Caco-2 (cell line): Measurements from ENCODE around the gene IL1RAPL2. TPM values are rescaled to one million over a fixed set of nuclear protein-coding genes. Genes with fewer than 3 reads are reported as not detected.

Experiments
- BruUV-seq: library from RNA; stranded (reverse); fragments of 400-500 nt; replicated peaks from 2 replicates; lab custom pipeline; 2021; lab: Mats Ljungman, UMichigan
- CTCF ChIA-PET: fragments of 300-600 bp; sonication (Branson Sonifier 250); formaldehyde crosslinking; loops from one replicate; lab custom pipeline; 2022; ENCODE audit warnings: antibody characterized with exemption; lab: Charles Lee
- POLR2A ChIA-PET: fragments of 300-600 bp; sonication (Branson Sonifier 250); formaldehyde crosslinking; loops from one replicate; lab custom pipeline; 2022; ENCODE audit warnings: antibody characterized with exemption; lab: Charles Lee
- DNase-seq, 2 experiments: peaks; one replicate each; pipeline versions ENCODE4 v3.0.0 to v3.0.0-alpha.2; 2020 to 2022
- H3K27me3 ChIP-seq: replicated peaks from 2 replicates; pipeline ENCODE4 v1.6.0; 2011; ENCODE audit warnings: low read length; ENCODE audit not compliant: control insufficient read depth, insufficient read depth
- H3K36me3 ChIP-seq: 2 replicates; pipeline ENCODE4 v1.5.1; 2011; ENCODE audit warnings: low read length; ENCODE audit not compliant: control insufficient read depth, insufficient read depth
- H3K4me1 ChIP-seq: fragments of 250-450 bp; sonication (Bioruptor Pico); 2 replicates; pipeline ENCODE4 v1.5.1; 2020; ENCODE audit warnings: mild to moderate bottlenecking
- H3K4me3 ChIP-seq: 2 replicates; pipeline ENCODE4 v1.5.1; 2011; ENCODE audit warnings: low read depth, mild to moderate bottlenecking, control low read depth, low read length
- H3K9me3 ChIP-seq: fragments of 250-450 bp; sonication (Bioruptor Pico); 2 replicates; pipeline ENCODE4 v1.5.1; 2020; ENCODE audit warnings: mild to moderate bottlenecking, moderate library complexity
- H3K27ac Mint-ChIP-seq: one replicate; pipeline ENCODE4 v1.8.0; 2022; ENCODE audit warnings: mixed read lengths; ENCODE audit not compliant: unreplicated experiment
- H3K27me3 Mint-ChIP-seq: one replicate; pipeline ENCODE4 v1.8.0; 2022; ENCODE audit warnings: mixed read lengths; ENCODE audit not compliant: insufficient read depth, unreplicated experiment
- H3K36me3 Mint-ChIP-seq: one replicate; pipeline ENCODE4 v1.8.0; 2022; ENCODE audit warnings: mild to moderate bottlenecking, mixed read lengths; ENCODE audit not compliant: insufficient read depth, unreplicated experiment
- H3K4me1 Mint-ChIP-seq: one replicate; pipeline ENCODE4 v1.8.0; 2022; ENCODE audit warnings: low read depth, mixed read lengths; ENCODE audit not compliant: unreplicated experiment
- H3K4me3 Mint-ChIP-seq: one replicate; pipeline ENCODE4 v1.8.0; 2022; ENCODE audit warnings: mild to moderate bottlenecking, moderate library complexity, mixed read lengths; ENCODE audit not compliant: unreplicated experiment
- H3K9me3 Mint-ChIP-seq: one replicate; pipeline ENCODE4 v1.8.0; 2022; ENCODE audit warnings: mixed read lengths; ENCODE audit not compliant: unreplicated experiment
- intact Hi-C: fragments of 100-400 bp; cut with micrococcal nuclease; formaldehyde crosslinking; loops from one replicate; pipeline ENCODE4 v1.10.0; 2022; ENCODE audit not compliant: unreplicated experiment
- total RNA-seq: library from RNA; stranded (reverse); gene quantifications from 2 replicates; pipeline ENCODE4 v1.2.3, GENCODE V29; 2022
- TF ChIP-seq, protein P1 (sequence below), 2 experiments: fragments of 200-600 bp in 1 of 2; IDR thresholded peaks; 1 replicate in 1 of 2; 2 replicates in 1 of 2; pipeline versions ENCODE4 v1.5.1 to v1.8.0; 2011 to 2022; ENCODE audit warnings: antibody characterized with exemption in 1 of 2, control low read depth in 1 of 2, inconsistent platforms in 1 of 2, low read depth in 1 of 2, low read length in 1 of 2, mild to moderate bottlenecking in 1 of 2, moderate library complexity in 1 of 2; ENCODE audit not compliant: insufficient read depth in 1 of 2, severe bottlenecking in 1 of 2, unreplicated experiment in 1 of 2

Gene IL1RAPL2
- total RNA-seq, 1 experiment from 2014 or later = not detected

DNA sequence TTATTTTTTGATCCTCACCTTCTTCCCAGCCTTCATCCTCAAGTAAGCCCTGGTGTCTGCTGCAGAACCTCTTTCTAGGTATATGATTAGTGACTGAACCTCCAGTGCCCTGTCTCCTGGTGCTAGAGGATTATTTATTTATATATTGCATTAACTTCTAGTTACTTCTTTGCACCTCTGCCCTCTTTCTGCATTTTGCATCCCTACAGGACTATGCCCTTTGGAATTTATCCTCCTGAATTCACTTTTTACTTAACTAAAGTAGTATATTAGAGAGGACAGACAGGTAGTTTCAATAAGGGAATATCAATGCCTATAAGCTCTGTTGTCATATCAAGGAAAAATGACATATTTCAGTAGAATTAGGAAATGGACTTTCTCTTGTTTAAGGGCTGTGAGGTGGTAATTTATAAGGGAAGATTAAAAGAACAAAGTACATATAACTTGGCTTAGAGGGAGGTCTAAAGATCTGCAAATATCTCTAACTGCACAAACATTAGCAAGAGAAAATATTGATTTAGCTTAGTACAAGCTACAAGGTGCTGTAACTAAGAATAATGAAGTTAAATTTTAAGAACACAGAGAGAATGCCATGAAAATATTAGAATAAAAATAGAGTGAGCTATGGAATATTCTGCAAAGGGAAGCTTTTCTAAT is 472.8 kb downstream of the IL1RAPL2 start:
- Histone ChIP-seq H3K4me1 (no peaks in the 10 kb centered on the region), H3K27me3 (no peaks in the 10 kb centered on the region), H3K4me3 (no peak overlapping the region), H3K9me3 (no peaks in the 10 kb centered on the region), H3K36me3 (no peaks in the 10 kb centered on the region)
- Mint-ChIP-seq H3K27ac (no peak overlapping the region), H3K27me3 (no peaks in the 10 kb centered on the region), H3K36me3 (no peaks in the 10 kb centered on the region), H3K4me1 (no peaks in the 10 kb centered on the region), H3K4me3 (no peak overlapping the region), H3K9me3 (no peaks in the 10 kb centered on the region)
- DNase-seq = no peak
- ChIA-PET POLR2A (no interaction called here), CTCF (no interaction called here)
- intact Hi-C loops = no loop called here
- no TSS peak for BruUV-seq
- TF ChIP-seq, protein P1, sequence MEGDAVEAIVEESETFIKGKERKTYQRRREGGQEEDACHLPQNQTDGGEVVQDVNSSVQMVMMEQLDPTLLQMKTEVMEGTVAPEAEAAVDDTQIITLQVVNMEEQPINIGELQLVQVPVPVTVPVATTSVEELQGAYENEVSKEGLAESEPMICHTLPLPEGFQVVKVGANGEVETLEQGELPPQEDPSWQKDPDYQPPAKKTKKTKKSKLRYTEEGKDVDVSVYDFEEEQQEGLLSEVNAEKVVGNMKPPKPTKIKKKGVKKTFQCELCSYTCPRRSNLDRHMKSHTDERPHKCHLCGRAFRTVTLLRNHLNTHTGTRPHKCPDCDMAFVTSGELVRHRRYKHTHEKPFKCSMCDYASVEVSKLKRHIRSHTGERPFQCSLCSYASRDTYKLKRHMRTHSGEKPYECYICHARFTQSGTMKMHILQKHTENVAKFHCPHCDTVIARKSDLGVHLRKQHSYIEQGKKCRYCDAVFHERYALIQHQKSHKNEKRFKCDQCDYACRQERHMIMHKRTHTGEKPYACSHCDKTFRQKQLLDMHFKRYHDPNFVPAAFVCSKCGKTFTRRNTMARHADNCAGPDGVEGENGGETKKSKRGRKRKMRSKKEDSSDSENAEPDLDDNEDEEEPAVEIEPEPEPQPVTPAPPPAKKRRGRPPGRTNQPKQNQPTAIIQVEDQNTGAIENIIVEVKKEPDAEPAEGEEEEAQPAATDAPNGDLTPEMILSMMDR (IDR thresholded peaks at IDR 0.05; ENCODE audit: insufficient read depth in 1 of 2, low read depth in 1 of 2, low read length in 1 of 2, severe bottlenecking in 1 of 2, unreplicated experiment in 1 of 2) = no peak

DNA sequence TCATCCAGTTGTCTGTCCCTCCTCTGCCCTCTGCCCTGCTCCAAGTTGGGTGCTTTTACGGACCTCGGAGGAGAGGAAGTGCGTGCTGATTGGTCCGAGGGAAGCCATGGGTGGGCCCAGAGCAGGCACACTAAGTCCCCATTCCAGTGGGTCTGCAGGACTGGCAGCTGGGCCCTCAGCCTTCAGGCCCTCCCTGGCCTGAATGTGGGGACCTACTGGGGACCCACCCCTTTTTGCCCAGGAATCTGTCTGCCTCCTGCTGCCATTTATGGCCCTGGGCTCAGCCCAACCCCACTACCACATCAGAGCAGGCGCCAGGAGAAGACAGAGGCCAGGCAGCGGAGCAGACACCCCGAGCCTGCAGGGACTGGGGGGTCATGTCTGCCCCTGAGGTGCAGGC is 484.9 kb downstream of the IL1RAPL2 start:
- TF ChIP-seq, protein P1 (IDR thresholded peaks at IDR 0.05; ENCODE audit: insufficient read depth in 1 of 2, low read depth in 1 of 2, low read length in 1 of 2, severe bottlenecking in 1 of 2, unreplicated experiment in 1 of 2) = no peak
- CTCF ChIA-PET = no interaction called here
- POLR2A ChIA-PET = no interaction called here
- no peak for DNase-seq
- Histone ChIP-seq H3K27me3 (no peaks in the 10 kb centered on the region), H3K9me3 (no peaks in the 10 kb centered on the region), H3K4me3 (no peak overlapping the region), H3K4me1 (no peaks in the 10 kb centered on the region), H3K36me3 (no peaks in the 10 kb centered on the region)
- intact Hi-C loops = no loop called here
- BruUV-seq = no TSS peak
- H3K27ac Mint-ChIP-seq = no peak overlapping the region
- no peaks in the 10 kb centered on the region for H3K4me1 Mint-ChIP-seq
- H3K27me3 Mint-ChIP-seq = no peaks in the 10 kb centered on the region
- no peaks in the 10 kb centered on the region for H3K9me3 Mint-ChIP-seq
- H3K36me3 Mint-ChIP-seq = no peaks in the 10 kb centered on the region
- no peak overlapping the region for H3K4me3 Mint-ChIP-seq

DNA sequence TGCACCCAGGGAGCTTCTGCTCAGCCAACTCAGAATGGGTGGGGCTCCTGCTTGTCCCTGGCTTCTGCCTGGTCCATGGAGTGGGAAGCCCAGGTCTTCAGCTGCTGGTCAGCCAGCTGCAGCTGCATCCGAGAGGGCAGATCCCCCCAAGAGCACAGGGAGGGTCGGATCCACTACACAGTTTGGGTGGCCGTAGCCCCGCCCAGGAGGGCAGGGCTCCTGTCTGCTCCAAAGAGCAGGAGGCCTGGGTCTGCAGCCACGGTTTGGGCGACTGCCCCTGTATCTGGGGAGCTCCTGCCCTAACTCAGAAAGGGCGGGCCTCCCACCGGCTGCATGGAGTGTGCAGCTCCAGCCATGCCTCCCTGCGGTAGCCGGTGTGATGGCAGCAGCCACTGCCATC is 485.4 kb downstream of the IL1RAPL2 start:
- no peak overlapping the region for H3K4me3 ChIP-seq
- TF ChIP-seq, protein P1 (IDR thresholded peaks at IDR 0.05; ENCODE audit: insufficient read depth in 1 of 2, low read depth in 1 of 2, low read length in 1 of 2, severe bottlenecking in 1 of 2, unreplicated experiment in 1 of 2) = no peak
- H3K4me3 Mint-ChIP-seq = no peak overlapping the region
- ChIA-PET POLR2A (no interaction called here), CTCF (no interaction called here)
- BruUV-seq = no TSS peak
- intact Hi-C loops = no loop called here
- no peaks in the 10 kb centered on the region for H3K36me3 Mint-ChIP-seq
- no peaks in the 10 kb centered on the region for H3K4me1 Mint-ChIP-seq
- no peaks in the 10 kb centered on the region for H3K36me3 ChIP-seq
- no peaks in the 10 kb centered on the region for H3K9me3 ChIP-seq
- no peaks in the 10 kb centered on the region for H3K27me3 ChIP-seq
- no peaks in the 10 kb centered on the region for H3K4me1 ChIP-seq
- H3K27me3 Mint-ChIP-seq = no peaks in the 10 kb centered on the region
- H3K9me3 Mint-ChIP-seq = no peaks in the 10 kb centered on the region
- no peak overlapping the region for H3K27ac Mint-ChIP-seq
- no peak for DNase-seq
